GM04504 (cell line): Measurements from ENCODE around the gene THSD4.

Source experiments
- DNase-seq: peaks from one replicate; pipeline ENCODE4 v3.0.0-alpha.2; 2012; ENCODE audit warnings: low read depth

THSD4 gene

GRCh38 chr15:71330638-71331162, 215.4 kb downstream of the THSD4 start:
- DNase-seq: no peak

- DNase-seq: no peak
Observed at GRCh38 chr15:71331173-71331572, 215.9 kb downstream of the THSD4 start.

- no peak for DNase-seq
Observed at GRCh38 chr15:71332431-71333004, 217.2 kb downstream of the THSD4 start.

- DNase-seq: no peak
Observed at GRCh38 chr15:71333136-71333700, 217.9 kb downstream of the THSD4 start.

GRCh38 chr15:71333839-71334238, 218.6 kb downstream of the THSD4 start:
- DNase-seq: no peak

- no peak for DNase-seq
Observed at GRCh38 chr15:71334434-71334833, 219.2 kb downstream of the THSD4 start.

- DNase-seq: no peak
Observed at GRCh38 chr15:71334873-71335272, 219.6 kb downstream of the THSD4 start.

- no peak for DNase-seq
Observed at GRCh38 chr15:71335591-71335990, 220.3 kb downstream of the THSD4 start.

GRCh38 chr15:71336671-71337070, 221.4 kb downstream of the THSD4 start:
- DNase-seq: no peak

GRCh38 chr15:71337197-71337845, 222.1 kb downstream of the THSD4 start:
- no peak for DNase-seq

GRCh38 chr15:71338265-71338664, 223.0 kb downstream of the THSD4 start:
- no peak for DNase-seq

- no peak for DNase-seq
Observed at GRCh38 chr15:71338827-71339542, 223.7 kb downstream of the THSD4 start.

GRCh38 chr15:71341811-71342550, 226.7 kb downstream of the THSD4 start:
- no peak for DNase-seq

- no peak for DNase-seq
Observed at GRCh38 chr15:71342658-71343057, 227.4 kb downstream of the THSD4 start.

GRCh38 chr15:71344316-71344715, 229.0 kb downstream of the THSD4 start:
- no peak for DNase-seq

- no peak for DNase-seq
Observed at GRCh38 chr15:71345186-71345585, 229.9 kb downstream of the THSD4 start.

GRCh38 chr15:71346464-71346863, 231.2 kb downstream of the THSD4 start:
- no peak for DNase-seq

GRCh38 chr15:71348597-71348996, 233.3 kb downstream of the THSD4 start:
- no peak for DNase-seq

GRCh38 chr15:71349336-71349735, 234.1 kb downstream of the THSD4 start:
- DNase-seq: no peak

- no peak for DNase-seq
Observed at GRCh38 chr15:71349736-71350526, 234.7 kb downstream of the THSD4 start.

GRCh38 chr15:71350622-71351378, 235.5 kb downstream of the THSD4 start:
- no peak for DNase-seq
